ENCODE data around the gene ST7L. TPM values are rescaled to one million over a fixed set of nuclear protein-coding genes. Genes with fewer than 3 reads are reported as not detected.

Gene ST7L
- total and polyA plus RNA-seq, 8 donors, result 9.0 to 16.9 (median 11.2) TPM

- 96% methylated on average over 8 of the region's 8 CpGs for WGBS, 2 donors
- H3K27ac ChIP-seq, result no peak overlapping the region
- DNase-seq (no peak), FAIRE-seq (no peak), ATAC-seq (peak in 1 of 4 donors; percentile 37)
- no peak for TF ChIP-seq CTCF (IDR thresholded peaks at IDR 0.05)
- H3K4me3 ChIP-seq, result no peak overlapping the region
- H3K4me1 ChIP-seq, result no peaks in the 10 kb centered on the region
- intact Hi-C loops (cut with DNase I), result no loop called here
- H3K27me3 ChIP-seq, result no peaks in the 10 kb centered on the region
- no peaks in the 10 kb centered on the region for H3K9me3 ChIP-seq
- H3K36me3 ChIP-seq, result peaks cover 0 to 16% (median 0%) of the 10 kb centered on the region in 3 donors
Measured at GRCh38 chr1:112575154-112575804, 43.7 kb downstream of the ST7L start.

- Histone ChIP-seq H3K27ac (no peak overlapping the region), H3K4me3 (no peak overlapping the region), H3K27me3 (no peaks in the 10 kb centered on the region), H3K9me3 (no peaks in the 10 kb centered on the region), H3K4me1 (no peaks in the 10 kb centered on the region), H3K36me3 (peaks cover 0 to 6% (median 0%) of the 10 kb centered on the region in 3 donors)
- no peak for DNase-seq
- intact Hi-C loops (cut with DNase I), result no loop called here
- no peak for ATAC-seq
- WGBS, 2 donors, result 96 to 98% methylated on average over 1 of the region's 1 CpG
- no peak for TF ChIP-seq CTCF (IDR thresholded peaks at IDR 0.05)
- no peak for FAIRE-seq
Measured at GRCh38 chr1:112565800-112566199, 53.1 kb downstream of the ST7L start.

- no peak overlapping the region for H3K27ac ChIP-seq
- H3K9me3 ChIP-seq, result no peaks in the 10 kb centered on the region
- intact Hi-C loops (cut with DNase I), result no loop called here
- FAIRE-seq (no peak), DNase-seq (no peak), ATAC-seq (no peak)
- H3K4me3 ChIP-seq, result no peak overlapping the region
- TF ChIP-seq CTCF (IDR thresholded peaks at IDR 0.05), result no peak
- no peaks in the 10 kb centered on the region for H3K27me3 ChIP-seq
- 92 to 100% methylated on average over 1 of the region's 1 CpG for WGBS, 2 donors
- no peaks in the 10 kb centered on the region for H3K4me1 ChIP-seq
- H3K36me3 ChIP-seq, result peaks cover 0 to 3% (median 0%) of the 10 kb centered on the region in 3 donors
Measured at GRCh38 chr1:112564081-112564480, 54.9 kb downstream of the ST7L start.

GRCh38 chr1:112563341-112563740 is 55.6 kb downstream of the ST7L start:
- Histone ChIP-seq H3K36me3 (peaks cover 0 to 3% (median 0%) of the 10 kb centered on the region in 3 donors), H3K9me3 (no peaks in the 10 kb centered on the region), H3K27ac (no peak overlapping the region), H3K4me3 (no peak overlapping the region), H3K4me1 (no peaks in the 10 kb centered on the region), H3K27me3 (no peaks in the 10 kb centered on the region)
- no peak for FAIRE-seq
- ATAC-seq, result no peak
- intact Hi-C loops (cut with DNase I), result no loop called here
- no peak for TF ChIP-seq CTCF (IDR thresholded peaks at IDR 0.05)
- DNase-seq, result no peak

- FAIRE-seq (no peak), ATAC-seq (no peak), DNase-seq (no peak)
- 94 to 95% methylated on average over 3 of the region's 3 CpGs for WGBS, 2 donors
- no peaks in the 10 kb centered on the region for H3K36me3 ChIP-seq
- H3K27me3 ChIP-seq, result no peaks in the 10 kb centered on the region
- no peak for TF ChIP-seq CTCF (IDR thresholded peaks at IDR 0.05)
- H3K9me3 ChIP-seq, result no peaks in the 10 kb centered on the region
- H3K4me3 ChIP-seq, result no peak overlapping the region
- intact Hi-C loops (cut with DNase I), result no loop called here
- H3K4me1 ChIP-seq, result no peaks in the 10 kb centered on the region
- no peak overlapping the region for H3K27ac ChIP-seq
Measured at GRCh38 chr1:112558634-112559033, 60.3 kb downstream of the ST7L start.

Data from pancreas (tissue), 10 donors.